CD4-positive, CD25-positive, alpha-beta regulatory T cell (primary cell): ENCODE results near the gene COPE. TPM values are rescaled to one million over a fixed set of nuclear protein-coding genes. Genes with fewer than 3 reads are reported as not detected.
A peak's percentile ranks its signal among the peaks of the same experiment; 100 is the strongest.

Experiments used
- ATAC-seq, 2 donors: fragments of 150-1000 bp; cut with Tn5 transposase; one replicate each; pipeline ENCODE4 v1.10.0; 2021; ENCODE audit warnings: low read depth in 2 of 2, moderate number of reproducible peaks in 2 of 2, moderate library complexity in 1 of 2
- DNase-seq, 3 donors: peaks; one replicate each; pipeline versions ENCODE4 v3.0.0 to v3.0.0-alpha.2; 2012 to 2022; ENCODE audit warnings: mixed read lengths in 1 of 3
- H3K27ac ChIP-seq: one replicate; pipeline ENCODE4 v1.7.0; 2013; ENCODE audit warnings: mild to moderate bottlenecking, low read length; ENCODE audit not compliant: insufficient read depth, poor library complexity, severe bottlenecking
- H3K27me3 ChIP-seq: one replicate; pipeline ENCODE4 v1.7.0; 2013; ENCODE audit warnings: low read length; ENCODE audit not compliant: control insufficient read depth, insufficient read depth
- H3K36me3 ChIP-seq: one replicate; pipeline ENCODE4 v1.7.0; 2013; ENCODE audit warnings: mild to moderate bottlenecking, low read length, moderate library complexity; ENCODE audit not compliant: control insufficient read depth, insufficient read depth
- H3K4me1 ChIP-seq: 2 replicates; pipeline ENCODE4 v1.7.0; 2013; ENCODE audit warnings: mild to moderate bottlenecking, low read length; ENCODE audit not compliant: insufficient read depth, control insufficient read depth, poor library complexity, severe bottlenecking
- H3K4me3 ChIP-seq: one replicate; pipeline ENCODE4 v1.7.0; 2013; ENCODE audit warnings: low read depth, mild to moderate bottlenecking, low read length, moderate library complexity
- H3K9me3 ChIP-seq, 2 experiments: 1 replicate in 1 of 2; 2 replicates in 1 of 2; pipeline ENCODE4 v1.7.0; 2013; ENCODE audit warnings: low read length in 2 of 2, mild to moderate bottlenecking in 1 of 2, moderate library complexity in 1 of 2; ENCODE audit not compliant: control insufficient read depth in 2 of 2
- H3K27ac Mint-ChIP-seq, 3 donors: one replicate each; pipeline ENCODE4 v1.8.0; 2020 to 2022; ENCODE audit warnings: mild to moderate bottlenecking in 3 of 3, mixed read lengths in 3 of 3, moderate library complexity in 2 of 3
- H3K27me3 Mint-ChIP-seq: one replicate; pipeline ENCODE4 v1.8.0; 2022; ENCODE audit warnings: mild to moderate bottlenecking, mixed read lengths
- H3K36me3 Mint-ChIP-seq: one replicate; pipeline ENCODE4 v1.8.0; 2020; ENCODE audit warnings: mixed read lengths
- H3K4me1 Mint-ChIP-seq, 4 donors: one replicate each; pipeline ENCODE4 v1.8.0; 2020 to 2022; ENCODE audit warnings: mixed read lengths in 4 of 4, mild to moderate bottlenecking in 1 of 4
- H3K4me3 Mint-ChIP-seq, 4 donors: one replicate each; pipeline ENCODE4 v1.8.0; 2020 to 2022; ENCODE audit warnings: mild to moderate bottlenecking in 4 of 4, mixed read lengths in 4 of 4, moderate library complexity in 3 of 4
- H3K9me3 Mint-ChIP-seq, 7 donors: one replicate each; pipeline ENCODE4 v1.8.0; 2020 to 2022; ENCODE audit warnings: mixed read lengths in 7 of 7, mild to moderate bottlenecking in 3 of 7, moderate library complexity in 2 of 7
- polyA plus RNA-seq, 4 donors: library from polyadenylated mRNA; unstranded; fragments of 300-500 nt; fragmentation: Illumina TruSeq; gene quantifications; one replicate each; pipeline ENCODE4 v1.2.3, GENCODE V29; 2021
- total RNA-seq: library from RNA; stranded (reverse); gene quantifications from one replicate; pipeline ENCODE4 v1.2.3, GENCODE V29; 2022

The COPE gene
- total and polyA plus RNA-seq, 5 donors from 2014 or later, result 165 to 314 (median 253) TPM

- no peaks in the 10 kb centered on the region for H3K4me1 Mint-ChIP-seq
- H3K4me3 ChIP-seq, result no peak overlapping the region
- H3K36me3 Mint-ChIP-seq, result peaks cover 33% of the 10 kb centered on the region
Measured at GRCh38 chr19:18857223-18857622, 62.0 kb downstream of the COPE start.

GRCh38 chr19:18856385-18857126 is 62.6 kb downstream of the COPE start:
- H3K9me3 Mint-ChIP-seq, result no peaks in the 10 kb centered on the region
- H3K36me3 Mint-ChIP-seq, result peaks cover 31% of the 10 kb centered on the region

More at GRCh38 chr19:18857223-18857622, 62.0 kb downstream of the COPE start:
- H3K27me3 ChIP-seq, result no peaks in the 10 kb centered on the region
- no peaks in the 10 kb centered on the region for H3K4me1 ChIP-seq
- no peaks in the 10 kb centered on the region for H3K9me3 Mint-ChIP-seq
- H3K27ac ChIP-seq, result no peak overlapping the region
- no peak for ATAC-seq
- H3K27me3 Mint-ChIP-seq, result no peaks in the 10 kb centered on the region
- H3K4me3 Mint-ChIP-seq, result no peak overlapping the region
- DNase-seq, result no peak
- H3K27ac Mint-ChIP-seq, result no peak overlapping the region
- peaks cover 99% of the 10 kb centered on the region for H3K36me3 ChIP-seq
- no peaks in the 10 kb centered on the region for H3K9me3 ChIP-seq

GRCh38 chr19:18855647-18856384 is 63.4 kb downstream of the COPE start:
- no peaks in the 10 kb centered on the region for H3K9me3 Mint-ChIP-seq
- Histone ChIP-seq H3K4me3 (no peak overlapping the region), H3K27me3 (no peaks in the 10 kb centered on the region), H3K9me3 (no peaks in the 10 kb centered on the region), H3K36me3 (peaks cover 99% of the 10 kb centered on the region), H3K4me1 (no peaks in the 10 kb centered on the region), H3K27ac (no peak overlapping the region)
- no peak overlapping the region for H3K27ac Mint-ChIP-seq
- no peak for DNase-seq
- H3K4me1 Mint-ChIP-seq, result no peaks in the 10 kb centered on the region
- H3K27me3 Mint-ChIP-seq, result no peaks in the 10 kb centered on the region
- H3K36me3 Mint-ChIP-seq, result peaks cover 28% of the 10 kb centered on the region
- no peak overlapping the region for H3K4me3 Mint-ChIP-seq
- ATAC-seq, result no peak

More at GRCh38 chr19:18856385-18857126, 62.6 kb downstream of the COPE start:
- no peak overlapping the region for H3K27ac Mint-ChIP-seq
- Histone ChIP-seq H3K27ac (no peak overlapping the region), H3K9me3 (no peaks in the 10 kb centered on the region), H3K27me3 (no peaks in the 10 kb centered on the region), H3K4me3 (no peak overlapping the region), H3K4me1 (no peaks in the 10 kb centered on the region), H3K36me3 (peaks cover 99% of the 10 kb centered on the region)
- ATAC-seq, result no peak
- H3K4me1 Mint-ChIP-seq, result no peaks in the 10 kb centered on the region
- no peaks in the 10 kb centered on the region for H3K27me3 Mint-ChIP-seq
- no peak for DNase-seq
- no peak overlapping the region for H3K4me3 Mint-ChIP-seq

GRCh38 chr19:18854982-18855381 is 64.2 kb downstream of the COPE start:
- Mint-ChIP-seq H3K27ac (no peak overlapping the region), H3K4me1 (peaks cover 0 to 3% (median 0%) of the 10 kb centered on the region in 4 donors), H3K27me3 (no peaks in the 10 kb centered on the region), H3K36me3 (peaks cover 32% of the 10 kb centered on the region), H3K4me3 (no peak overlapping the region), H3K9me3 (no peaks in the 10 kb centered on the region)
- H3K36me3 ChIP-seq, result peaks cover 99% of the 10 kb centered on the region
- no peaks in the 10 kb centered on the region for H3K27me3 ChIP-seq
- no peaks in the 10 kb centered on the region for H3K9me3 ChIP-seq
- H3K4me3 ChIP-seq, result no peak overlapping the region
- no peak overlapping the region for H3K27ac ChIP-seq
- DNase-seq (no peak), ATAC-seq (no peak)
- peaks cover 1% of the 10 kb centered on the region for H3K4me1 ChIP-seq

GRCh38 chr19:18853755-18854427 is 65.3 kb downstream of the COPE start:
- Mint-ChIP-seq H3K4me3 (no peak overlapping the region), H3K4me1 (peaks cover under 1 to 13% (median 5%) of the 10 kb centered on the region in 4 donors), H3K27ac (peak overlapping the region in 2 of 3 donors; percentile 38 to 65), H3K9me3 (no peaks in the 10 kb centered on the region), H3K27me3 (no peaks in the 10 kb centered on the region), H3K36me3 (peaks cover 35% of the 10 kb centered on the region)
- no peak overlapping the region for H3K4me3 ChIP-seq
- DNase-seq (no peak), ATAC-seq (no peak)
- no peaks in the 10 kb centered on the region for H3K9me3 ChIP-seq
- no peaks in the 10 kb centered on the region for H3K27me3 ChIP-seq
- H3K36me3 ChIP-seq, result peaks cover 95% of the 10 kb centered on the region
- H3K4me1 ChIP-seq, result peaks cover 12% of the 10 kb centered on the region
- no peak overlapping the region for H3K27ac ChIP-seq

GRCh38 chr19:18852648-18853047 is 66.5 kb downstream of the COPE start:
- ATAC-seq, result no peak
- no peaks in the 10 kb centered on the region for H3K27me3 ChIP-seq
- H3K4me3 Mint-ChIP-seq, result no peak overlapping the region

GRCh38 chr19:18851673-18852325 is 67.4 kb downstream of the COPE start:
- no peak for DNase-seq
- peaks cover 89% of the 10 kb centered on the region for H3K36me3 ChIP-seq
- no peaks in the 10 kb centered on the region for H3K27me3 ChIP-seq
- peaks cover 18% of the 10 kb centered on the region for H3K4me1 ChIP-seq
- no peak for ATAC-seq
- H3K4me3 Mint-ChIP-seq, result no peak overlapping the region
- H3K27me3 Mint-ChIP-seq, result no peaks in the 10 kb centered on the region
- no peaks in the 10 kb centered on the region for H3K9me3 Mint-ChIP-seq
- H3K27ac Mint-ChIP-seq, result no peak overlapping the region
- peaks cover 10 to 28% (median 17%) of the 10 kb centered on the region in 4 donors for H3K4me1 Mint-ChIP-seq
- H3K4me3 ChIP-seq, result no peak overlapping the region
- H3K27ac ChIP-seq, result no peak overlapping the region
- no peaks in the 10 kb centered on the region for H3K9me3 ChIP-seq
- peaks cover 35% of the 10 kb centered on the region for H3K36me3 Mint-ChIP-seq

More at GRCh38 chr19:18852648-18853047, 66.5 kb downstream of the COPE start:
- Histone ChIP-seq H3K4me1 (peaks cover 14% of the 10 kb centered on the region), H3K36me3 (peaks cover 95% of the 10 kb centered on the region), H3K9me3 (no peaks in the 10 kb centered on the region), H3K4me3 (no peak overlapping the region), H3K27ac (no peak overlapping the region)
- peaks cover 4 to 20% (median 11%) of the 10 kb centered on the region in 4 donors for H3K4me1 Mint-ChIP-seq
- H3K27me3 Mint-ChIP-seq, result no peaks in the 10 kb centered on the region
- H3K36me3 Mint-ChIP-seq, result peaks cover 32% of the 10 kb centered on the region
- no peaks in the 10 kb centered on the region for H3K9me3 Mint-ChIP-seq
- DNase-seq, result no peak
- no peak overlapping the region for H3K27ac Mint-ChIP-seq
